RWPE2 (cell line): ENCODE data around the gene TBK1.
"Not testable (repeated sequence)": the region's sequence is repeated elsewhere in the genome, so short reads cannot be mapped to it uniquely, and the experiment has no call there.

ENCODE experiments used
- ATAC-seq: fragments of 200-7000 bp; cut with Tn5 transposase; 3 replicates; pipeline ENCODE4 v1.9.1; 2021; ENCODE audit warnings: low read depth
- DNase-seq: peaks from one replicate; pipeline ENCODE4 v3.0.0-alpha.2; 2020; ENCODE audit warnings: low spot score
- H3K27ac ChIP-seq: fragments of 450-650 bp; 2 replicates; pipeline ENCODE4 v1.5.1; 2017; ENCODE audit warnings: mild to moderate bottlenecking; ENCODE audit not compliant: poor library complexity, severe bottlenecking
- H3K27me3 ChIP-seq: fragments of 250-450 bp; sonication (Bioruptor Pico); 2 replicates; pipeline ENCODE4 v1.5.1; 2021; ENCODE audit warnings: mild to moderate bottlenecking, moderate library complexity; ENCODE audit not compliant: insufficient read depth, poor library complexity, severe bottlenecking
- H3K36me3 ChIP-seq: fragments of 250-450 bp; sonication (Bioruptor Pico); 2 replicates; pipeline ENCODE4 v1.5.1; 2020; ENCODE audit warnings: low read depth, mild to moderate bottlenecking, moderate library complexity
- H3K4me1 ChIP-seq: fragments of 250-450 bp; sonication (Bioruptor Pico); 2 replicates; pipeline ENCODE4 v1.5.1; 2021; ENCODE audit warnings: mild to moderate bottlenecking, moderate library complexity; ENCODE audit not compliant: insufficient read depth, poor library complexity, severe bottlenecking
- H3K4me3 ChIP-seq: fragments of 250-450 bp; sonication (Bioruptor Pico); 2 replicates; pipeline ENCODE4 v1.5.1; 2021; ENCODE audit warnings: mild to moderate bottlenecking, moderate library complexity; ENCODE audit not compliant: severe bottlenecking
- H3K9me3 ChIP-seq: fragments of 250-450 bp; sonication (Bioruptor Pico); 2 replicates; pipeline ENCODE4 v1.5.1; 2021; ENCODE audit warnings: mild to moderate bottlenecking, moderate library complexity; ENCODE audit not compliant: severe bottlenecking
- TF ChIP-seq, protein P1 (sequence below): fragments of 450-650 bp; IDR thresholded peaks from one replicate; pipeline ENCODE4 v1.5.1; 2017; ENCODE audit warnings: mild to moderate bottlenecking, moderate library complexity; ENCODE audit not compliant: poor library complexity, severe bottlenecking

The TBK1 gene

DNA sequence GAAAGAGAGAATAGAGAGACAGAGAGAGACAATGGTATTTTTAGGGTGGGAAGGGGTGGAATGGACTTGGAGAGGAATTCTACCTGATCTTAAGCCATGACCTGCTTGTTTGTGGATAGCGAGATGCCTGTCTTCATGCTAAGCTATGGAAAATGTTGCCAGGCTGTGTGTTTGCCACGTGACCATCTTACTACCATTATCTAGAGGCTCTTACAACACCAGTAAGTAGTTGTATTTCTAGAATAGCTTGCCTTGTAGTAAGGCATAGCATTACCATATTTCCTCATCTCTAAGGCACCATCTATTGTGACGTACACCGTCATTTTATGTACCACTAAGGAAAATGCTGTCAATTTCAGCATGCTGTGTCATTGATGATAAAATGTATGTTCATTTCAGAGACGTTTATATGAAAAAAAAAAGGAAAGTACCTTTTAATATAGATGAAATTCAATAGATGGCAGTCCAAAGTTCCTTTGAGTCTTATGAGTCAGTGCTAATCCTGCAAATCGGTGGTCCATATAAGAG, 82.8 kb downstream of the TBK1 start:
- no peak for ATAC-seq
- TF ChIP-seq, protein P1, sequence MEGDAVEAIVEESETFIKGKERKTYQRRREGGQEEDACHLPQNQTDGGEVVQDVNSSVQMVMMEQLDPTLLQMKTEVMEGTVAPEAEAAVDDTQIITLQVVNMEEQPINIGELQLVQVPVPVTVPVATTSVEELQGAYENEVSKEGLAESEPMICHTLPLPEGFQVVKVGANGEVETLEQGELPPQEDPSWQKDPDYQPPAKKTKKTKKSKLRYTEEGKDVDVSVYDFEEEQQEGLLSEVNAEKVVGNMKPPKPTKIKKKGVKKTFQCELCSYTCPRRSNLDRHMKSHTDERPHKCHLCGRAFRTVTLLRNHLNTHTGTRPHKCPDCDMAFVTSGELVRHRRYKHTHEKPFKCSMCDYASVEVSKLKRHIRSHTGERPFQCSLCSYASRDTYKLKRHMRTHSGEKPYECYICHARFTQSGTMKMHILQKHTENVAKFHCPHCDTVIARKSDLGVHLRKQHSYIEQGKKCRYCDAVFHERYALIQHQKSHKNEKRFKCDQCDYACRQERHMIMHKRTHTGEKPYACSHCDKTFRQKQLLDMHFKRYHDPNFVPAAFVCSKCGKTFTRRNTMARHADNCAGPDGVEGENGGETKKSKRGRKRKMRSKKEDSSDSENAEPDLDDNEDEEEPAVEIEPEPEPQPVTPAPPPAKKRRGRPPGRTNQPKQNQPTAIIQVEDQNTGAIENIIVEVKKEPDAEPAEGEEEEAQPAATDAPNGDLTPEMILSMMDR: no peak
- Histone ChIP-seq H3K36me3 (no peaks in the 10 kb centered on the region), H3K27me3 (no peaks in the 10 kb centered on the region), H3K27ac (no peak overlapping the region), H3K4me3 (no peak overlapping the region), H3K9me3 (no peaks in the 10 kb centered on the region), H3K4me1 (no peaks in the 10 kb centered on the region)
- DNase-seq: no peak

DNA sequence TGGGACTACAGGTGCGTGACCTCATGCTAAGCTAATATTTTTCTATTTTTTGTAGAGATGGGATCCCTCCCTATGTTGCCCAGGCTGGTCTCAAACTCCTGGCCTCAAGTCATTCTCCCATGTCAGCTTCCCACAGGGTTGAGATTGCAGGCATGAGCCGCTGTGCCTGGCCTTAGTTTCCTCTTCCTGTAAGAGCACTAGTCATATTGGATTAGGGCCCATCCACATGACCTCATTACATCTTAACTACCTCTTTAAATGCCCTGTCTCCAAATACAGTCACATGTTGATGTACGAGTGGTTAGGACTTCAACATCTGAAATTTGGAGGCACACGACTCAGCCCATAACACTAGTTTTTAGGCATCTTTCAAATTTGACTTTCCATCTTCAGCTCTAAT, 86.2 kb downstream of the TBK1 start:
- Histone ChIP-seq H3K4me3 (no peak overlapping the region), H3K27me3 (no peaks in the 10 kb centered on the region), H3K4me1 (no peaks in the 10 kb centered on the region), H3K36me3 (no peaks in the 10 kb centered on the region), H3K27ac (no peak overlapping the region), H3K9me3 (no peaks in the 10 kb centered on the region)
- DNase-seq (no peak), ATAC-seq (no peak)
- TF ChIP-seq, protein P1: no peak

DNA sequence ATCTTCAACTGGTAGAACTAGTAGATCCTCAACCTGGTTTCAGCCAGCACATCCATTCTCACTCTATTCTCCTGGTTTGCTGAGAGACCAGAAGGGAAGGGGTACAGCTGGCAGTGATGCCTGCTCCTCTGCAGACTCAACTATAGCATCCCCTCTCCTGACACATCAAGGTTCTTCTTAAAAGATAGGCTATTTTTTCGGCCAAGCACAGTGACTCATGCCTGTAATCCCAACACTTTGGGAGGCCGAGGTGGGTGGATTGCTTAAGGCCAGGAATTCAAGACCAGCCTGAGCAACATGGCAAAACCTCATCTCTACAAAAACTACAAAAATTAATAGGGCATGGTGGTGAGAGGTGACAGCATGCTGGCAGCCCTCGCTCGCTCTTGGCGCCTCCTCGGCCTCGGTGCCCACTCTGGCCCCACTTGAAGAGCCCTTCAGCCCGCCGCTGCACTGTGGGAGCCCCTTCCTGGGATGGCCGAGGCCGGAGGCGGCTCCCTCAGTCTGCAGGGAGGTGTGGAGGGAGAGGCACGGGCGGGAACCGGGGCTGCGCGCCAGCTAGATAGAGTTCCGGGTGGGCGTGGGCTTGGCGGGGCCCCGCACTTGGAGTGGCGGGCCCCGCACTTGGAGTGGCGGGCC, 90.6 kb downstream of the TBK1 start:
- not testable (repeated sequence) for H3K4me3 ChIP-seq, H3K36me3 ChIP-seq, ATAC-seq

DNA sequence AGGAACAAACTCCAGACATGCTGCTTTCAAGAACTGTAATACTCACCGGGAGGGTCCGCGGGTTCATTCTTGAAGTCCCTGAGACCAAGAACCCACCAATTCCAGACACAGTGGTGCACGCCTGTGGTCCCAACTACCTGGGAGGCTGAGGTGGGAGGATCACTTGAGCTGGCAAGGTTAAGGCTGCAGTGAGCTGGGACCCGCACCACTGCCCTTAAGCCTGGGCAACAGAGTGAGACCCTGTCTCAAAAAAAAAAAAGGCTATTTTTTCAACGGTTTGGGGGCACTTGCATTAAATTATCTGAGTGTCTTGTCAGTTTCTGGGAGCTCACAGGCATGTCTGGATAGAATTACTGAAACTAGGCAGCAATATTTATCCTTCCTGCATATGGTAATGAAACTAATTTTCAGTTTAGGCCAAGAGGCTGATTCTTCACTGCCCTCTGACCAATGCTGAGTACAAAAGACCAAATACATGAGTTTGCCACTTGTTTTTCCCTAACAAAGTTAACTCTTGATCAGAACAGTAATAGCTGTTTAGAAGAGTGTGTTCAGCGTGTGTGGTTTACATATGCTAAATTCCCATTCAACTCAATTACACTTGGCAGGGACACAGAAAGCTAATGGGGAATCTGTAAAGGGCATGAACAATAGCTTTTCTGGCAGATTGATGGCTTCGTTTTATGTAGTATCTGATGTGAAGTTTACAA, 92.6 kb downstream of the TBK1 start:
- no peak overlapping the region for H3K27ac ChIP-seq
- H3K36me3 ChIP-seq: no peaks in the 10 kb centered on the region
- no peak overlapping the region for H3K4me3 ChIP-seq
- DNase-seq (no peak), ATAC-seq (no peak)
- no peaks in the 10 kb centered on the region for H3K4me1 ChIP-seq
- no peaks in the 10 kb centered on the region for H3K27me3 ChIP-seq
- no peaks in the 10 kb centered on the region for H3K9me3 ChIP-seq
- TF ChIP-seq, protein P1: no peak

More for the DNA sequence above, 90.6 kb downstream of the TBK1 start:
- H3K4me1 ChIP-seq, H3K9me3 ChIP-seq, DNase-seq, H3K27me3 ChIP-seq, H3K27ac ChIP-seq: not testable (repeated sequence)

DNA sequence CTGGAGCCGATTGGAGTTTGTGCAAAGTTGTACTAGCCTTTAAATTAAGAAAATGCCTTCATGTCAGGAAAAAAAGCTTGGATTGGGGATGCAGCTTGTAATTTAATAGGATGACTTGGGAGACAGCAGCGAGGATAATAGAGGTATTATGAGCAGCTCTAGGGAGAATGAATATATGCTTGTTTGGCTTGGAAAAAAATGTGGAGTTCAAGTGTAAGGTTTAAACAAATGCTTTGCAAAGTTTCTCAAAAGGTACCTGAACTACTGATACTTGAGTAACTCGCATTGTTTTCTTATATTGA, 93.1 kb downstream of the TBK1 start:
- TF ChIP-seq, protein P1: no peak
- DNase-seq (no peak), ATAC-seq (no peak)
- no peak overlapping the region for H3K27ac ChIP-seq
- no peak overlapping the region for H3K4me3 ChIP-seq
- no peaks in the 10 kb centered on the region for H3K4me1 ChIP-seq
- H3K9me3 ChIP-seq: no peaks in the 10 kb centered on the region
- no peaks in the 10 kb centered on the region for H3K27me3 ChIP-seq
- H3K36me3 ChIP-seq: no peaks in the 10 kb centered on the region
